ENCODE measurements around the gene NFE2L3. TPM values are rescaled to one million over a fixed set of nuclear protein-coding genes. Genes with fewer than 3 reads are reported as not detected.

The NFE2L3 gene
- total and polyA plus RNA-seq, 2 of the 4 experiments (the other 2 are of a cell fraction): 28.0 to 43.2 TPM

DNA sequence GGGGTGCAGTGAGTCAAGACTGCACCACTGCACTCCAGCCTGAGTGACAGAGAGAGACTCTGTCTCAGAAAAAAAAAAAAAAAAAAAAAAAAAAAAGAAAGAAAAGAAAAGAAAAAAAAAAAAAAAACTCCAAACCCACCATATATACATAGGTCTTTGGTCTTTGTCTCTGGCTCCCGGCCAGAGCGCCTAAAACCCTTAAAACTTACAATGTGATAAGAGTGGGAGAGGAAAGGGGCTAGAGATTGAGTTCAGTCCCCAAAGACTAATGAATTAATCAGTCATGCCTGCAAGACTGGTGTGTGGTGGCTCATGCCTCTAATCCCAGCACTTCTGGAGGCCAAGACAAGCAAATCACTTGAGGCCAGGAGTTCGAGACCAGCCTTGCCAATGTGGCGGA lies 6.8 kb upstream of the NFE2L3 start:
- Histone ChIP-seq H2AK5ac (ENCODE audit: low read depth, low read length) (no peak overlapping the region), H3K4me3 (ENCODE audit: insufficient read depth, low read depth, low read length) (no peak overlapping the region), H4K5ac (ENCODE audit: low read depth, low read length) (no peak overlapping the region), H3K56ac (ENCODE audit: extremely low read depth, insufficient read depth, low read length) (no peak overlapping the region), H2AFZ (replicated peaks; ENCODE audit: low read length, poor library complexity) (no peak overlapping the region), H3K18ac (ENCODE audit: low read depth, low read length) (no peak overlapping the region), H4K8ac (ENCODE audit: low read depth in 2 of 2, low read length in 2 of 2) (no peak overlapping the region), H4K91ac (ENCODE audit: insufficient read depth, low read depth, low read length) (no peak overlapping the region), H3K4ac (ENCODE audit: low read depth, low read length) (no peak overlapping the region), H2BK20ac (ENCODE audit: low read depth, low read length) (no peak overlapping the region), H3K27ac (ENCODE audit: insufficient read depth, low read length) (no peak overlapping the region), H3K9me1 (ENCODE audit: insufficient read depth, low read length) (peaks cover 4% of the 10 kb centered on the region; the same call in 1 of the 2 replicates), H3K27me3 (ENCODE audit: control insufficient read depth, insufficient read depth, low read length) (0 out of 2 replicates have a peak, but pooled peaks cover 2% of the 10 kb centered on the region), H3K9me3 (ENCODE audit: control insufficient read depth, insufficient read depth, low read length) (no peaks in the 10 kb centered on the region), H3K9ac (ENCODE audit: low read depth, low read length) (no peak overlapping the region), H3K4me1 (ENCODE audit: control insufficient read depth, insufficient read depth, low read length) (0 out of 2 replicates have a peak, but pooled peaks cover 2% of the 10 kb centered on the region), H2AK9ac (replicated peaks; ENCODE audit: low read depth, low read length, poor library complexity) (no peak overlapping the region), H2BK15ac (ENCODE audit: low read depth, low read length) (no peak overlapping the region), H3K79me1 (ENCODE audit: low read depth in 1 of 2, low read length in 2 of 2) (no peaks in the 10 kb centered on the region), H3K23ac (ENCODE audit: low read depth, low read length) (no peak overlapping the region), H3K4me2 (ENCODE audit: low read depth, low read length) (no peak overlapping the region), H2BK5ac (ENCODE audit: low read depth, low read length, poor library complexity, severe bottlenecking) (no peak overlapping the region), H2BK120ac (ENCODE audit: low read depth, low read length) (no peak overlapping the region), H4K20me1 (ENCODE audit: insufficient read depth, low read length) (no peaks in the 10 kb centered on the region), H3K36me3 (ENCODE audit: control insufficient read depth, insufficient read depth, low read length) (no peaks in the 10 kb centered on the region), H3K14ac (replicated peaks; ENCODE audit: low read depth, low read length) (no peak overlapping the region)
- dilution Hi-C loops (cut with HindIII; ENCODE audit: low sequenced_read_pairs, unreplicated experiment): no loop called here
- no peak for DNase-seq
- no TSS peak for BruUV-seq (replicated peaks)
- no peak for ATAC-seq (ENCODE audit: low read depth)
- CTCF ChIA-PET: interaction anchor here (0.7 kb wide), 1 partner anchor 12 kb away, joined by 5 read pairs; no protein-coding TSS in a partner anchor
- in situ Hi-C loops (cut with MboI; ENCODE audit: low sequenced_read_pairs): no loop called here
- POLR2A ChIA-PET (ENCODE audit: unreplicated experiment): no interaction called here
- WGBS, 2 experiments (ENCODE audit: extremely low coverage in 2 of 2, insufficient read length in 1 of 2): no CpG with 5 or more reads among the region's 4 CpGs
- TF ChIP-seq USF2 (IDR thresholded peaks at IDR 0.05; ENCODE audit: low read depth, low read length) (no peak), BHLHE40 (IDR thresholded peaks at IDR 0.05; ENCODE audit: low read depth, low read length) (no peak), CHD1 (IDR thresholded peaks at IDR 0.05; ENCODE audit: low read depth, low read length) (no peak), FOS (IDR thresholded peaks at IDR 0.05; ENCODE audit: low read depth, low read length) (no peak), MAFK (IDR thresholded peaks at IDR 0.05; ENCODE audit: low read depth, low read length) (no peak), NFE2L2 (IDR thresholded peaks at IDR 0.05; ENCODE audit: low read depth, low read length) (no peak), RFX5 (IDR thresholded peaks at IDR 0.05; ENCODE audit: low read depth, low read length) (no peak)
- TF ChIP-seq, protein P1, sequence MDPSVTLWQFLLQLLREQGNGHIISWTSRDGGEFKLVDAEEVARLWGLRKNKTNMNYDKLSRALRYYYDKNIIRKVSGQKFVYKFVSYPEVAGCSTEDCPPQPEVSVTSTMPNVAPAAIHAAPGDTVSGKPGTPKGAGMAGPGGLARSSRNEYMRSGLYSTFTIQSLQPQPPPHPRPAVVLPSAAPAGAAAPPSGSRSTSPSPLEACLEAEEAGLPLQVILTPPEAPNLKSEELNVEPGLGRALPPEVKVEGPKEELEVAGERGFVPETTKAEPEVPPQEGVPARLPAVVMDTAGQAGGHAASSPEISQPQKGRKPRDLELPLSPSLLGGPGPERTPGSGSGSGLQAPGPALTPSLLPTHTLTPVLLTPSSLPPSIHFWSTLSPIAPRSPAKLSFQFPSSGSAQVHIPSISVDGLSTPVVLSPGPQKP (IDR thresholded peaks at IDR 0.05; ENCODE audit: borderline replicate concordance, low read depth, low read length): no peak
- TF ChIP-seq, protein P2, sequence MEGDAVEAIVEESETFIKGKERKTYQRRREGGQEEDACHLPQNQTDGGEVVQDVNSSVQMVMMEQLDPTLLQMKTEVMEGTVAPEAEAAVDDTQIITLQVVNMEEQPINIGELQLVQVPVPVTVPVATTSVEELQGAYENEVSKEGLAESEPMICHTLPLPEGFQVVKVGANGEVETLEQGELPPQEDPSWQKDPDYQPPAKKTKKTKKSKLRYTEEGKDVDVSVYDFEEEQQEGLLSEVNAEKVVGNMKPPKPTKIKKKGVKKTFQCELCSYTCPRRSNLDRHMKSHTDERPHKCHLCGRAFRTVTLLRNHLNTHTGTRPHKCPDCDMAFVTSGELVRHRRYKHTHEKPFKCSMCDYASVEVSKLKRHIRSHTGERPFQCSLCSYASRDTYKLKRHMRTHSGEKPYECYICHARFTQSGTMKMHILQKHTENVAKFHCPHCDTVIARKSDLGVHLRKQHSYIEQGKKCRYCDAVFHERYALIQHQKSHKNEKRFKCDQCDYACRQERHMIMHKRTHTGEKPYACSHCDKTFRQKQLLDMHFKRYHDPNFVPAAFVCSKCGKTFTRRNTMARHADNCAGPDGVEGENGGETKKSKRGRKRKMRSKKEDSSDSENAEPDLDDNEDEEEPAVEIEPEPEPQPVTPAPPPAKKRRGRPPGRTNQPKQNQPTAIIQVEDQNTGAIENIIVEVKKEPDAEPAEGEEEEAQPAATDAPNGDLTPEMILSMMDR (conservative IDR thresholded peaks at IDR 0.05; ENCODE audit: low read depth, low read length): no peak
- intact Hi-C loops (cut with micrococcal nuclease): no loop called here
